NOMO-1 treated with dmso at 0.1 percent for 144 hours (cell line): Measurements from ENCODE around the gene ADAMTS5.

Experiments used
- DNase-seq: peaks from one replicate; lab custom pipeline; 2025; ENCODE audit not compliant: unreplicated experiment; lab: John Stamatoyannopoulos, UW

ADAMTS5 gene

GRCh38 chr21:26888931-26889330, 78.0 kb downstream of the ADAMTS5 start:
- no peak for DNase-seq

GRCh38 chr21:26888256-26888655, 78.6 kb downstream of the ADAMTS5 start:
- no peak for DNase-seq

GRCh38 chr21:26887251-26887650, 79.6 kb downstream of the ADAMTS5 start:
- DNase-seq: no peak

GRCh38 chr21:26884436-26884835, 82.5 kb downstream of the ADAMTS5 start:
- no peak for DNase-seq

- DNase-seq: no peak
Measured at GRCh38 chr21:26883768-26884167, 83.1 kb downstream of the ADAMTS5 start.

GRCh38 chr21:26881504-26882228, 85.2 kb downstream of the ADAMTS5 start:
- peak; percentile 7 for DNase-seq

GRCh38 chr21:26877018-26877417, 89.9 kb downstream of the ADAMTS5 start:
- peak; percentile 64 for DNase-seq

GRCh38 chr21:26874347-26874746, 92.5 kb downstream of the ADAMTS5 start:
- no peak for DNase-seq
